GM12878 (cell line): Measurements from ENCODE around the gene CRIM1. TPM values are rescaled to one million over a fixed set of nuclear protein-coding genes. Genes with fewer than 3 reads are reported as not detected.
A peak's percentile ranks its signal among the peaks of the same experiment; 100 is the strongest.

Experiments used
- ATAC-seq: fragments of 200-7000 bp; cut with Tn5 transposase; 3 replicates; pipeline ENCODE4 v1.9.1; 2020; ENCODE audit warnings: mild to moderate bottlenecking, moderate library complexity
- BruUV-seq: library from RNA; stranded (reverse); fragments of 400-500 nt; replicated peaks from 2 replicates; lab custom pipeline; 2021; lab: Mats Ljungman, UMichigan
- CTCF ChIA-PET: fragments of 300-600 bp; sonication (Branson Sonifier 250); formaldehyde crosslinking; extraction: SDS; loops from one replicate; lab custom pipeline; 2021; ENCODE audit warnings: inconsistent platforms; lab: Yijun Ruan, JAX
- POLR2A ChIA-PET: fragments of 350-600 bp; formaldehyde crosslinking; extraction: SDS; loops from one replicate; lab custom pipeline; 2021; ENCODE audit warnings: inconsistent platforms; lab: Charles Lee
- RAD21 ChIA-PET: fragments of 300-600 bp; sonication (Branson Sonifier 250); formaldehyde crosslinking; loops from one replicate; lab custom pipeline; 2023; ENCODE audit warnings: antibody characterized with exemption; ENCODE audit not compliant: unreplicated experiment; lab: Charles Lee
- SMC1A ChIA-PET: fragments of 300-600 bp; sonication (Branson Sonifier 250); formaldehyde crosslinking; loops from one replicate; lab custom pipeline; 2023; ENCODE audit not compliant: unreplicated experiment, uncharacterized antibody; lab: Charles Lee
- DNase-seq: peaks from one replicate; pipeline ENCODE4 v3.0.0-alpha.2; 2011; ENCODE audit warnings: low read depth, low spot score
- FAIRE-seq: peaks from 3 replicates; lab custom pipeline; 2011; peaks lifted over from hg19 to GRCh38; lab: Jason Lieb, UNC
- H2AFZ ChIP-seq: 2 replicates; pipeline ENCODE4 v1.6.0; 2011; ENCODE audit warnings: low read depth, low read length, control low read depth; ENCODE audit not compliant: control insufficient read depth
- H3K27ac ChIP-seq: 2 replicates; pipeline ENCODE4 v1.5.1; 2011; ENCODE audit warnings: control low read depth; ENCODE audit not compliant: control insufficient read depth, insufficient read depth
- H3K27me3 ChIP-seq, 2 experiments: replicated peaks in 1 of 2; 2 replicates each; pipeline versions ENCODE4 v1.6.0 to v1.6.1; 2011; ENCODE audit warnings: low read length in 1 of 2; ENCODE audit not compliant: control insufficient read depth in 2 of 2, insufficient read depth in 2 of 2
- H3K36me3 ChIP-seq, 2 experiments: 2 replicates each; pipeline ENCODE4 v1.5.1; 2011; ENCODE audit warnings: low read length in 1 of 2; ENCODE audit not compliant: control insufficient read depth in 2 of 2, insufficient read depth in 2 of 2
- H3K4me1 ChIP-seq: 2 replicates; pipeline ENCODE4 v1.6.1; 2011; ENCODE audit warnings: mild to moderate bottlenecking, low read length, moderate library complexity, mixed read lengths; ENCODE audit not compliant: control insufficient read depth, insufficient read depth
- H3K4me2 ChIP-seq: 2 replicates; pipeline ENCODE4 v1.6.0; 2011; ENCODE audit warnings: control low read depth; ENCODE audit not compliant: control insufficient read depth, insufficient read depth
- H3K4me3 ChIP-seq: fragments of 200-600 bp; sonication (generic); 2 replicates; pipeline ENCODE4 v1.5.1; 2016
- H3K79me2 ChIP-seq: 2 replicates; pipeline ENCODE4 v1.6.0; 2011; ENCODE audit warnings: low read length; ENCODE audit not compliant: control insufficient read depth, insufficient read depth
- H3K9ac ChIP-seq: 2 replicates; pipeline ENCODE4 v1.8.0; 2011; ENCODE audit warnings: low read length, control low read depth, mixed read lengths; ENCODE audit not compliant: control insufficient read depth, insufficient read depth
- H3K9me3 ChIP-seq: replicated peaks from 3 replicates; pipeline ENCODE4 v1.5.1; 2011; ENCODE audit warnings: mild to moderate bottlenecking, low read length; ENCODE audit not compliant: control insufficient read depth, insufficient read depth
- H4K20me1 ChIP-seq: 2 replicates; pipeline ENCODE4 v1.6.0; 2011; ENCODE audit not compliant: control insufficient read depth, insufficient read depth
- IKZF2 ChIP-seq, 2 experiments: fragments of 450-650 bp; IDR thresholded peaks; 2 replicates each; pipeline ENCODE4 v1.6.1; 2017; ENCODE audit warnings: mild to moderate bottlenecking in 2 of 2, moderate library complexity in 2 of 2
- SPI1 ChIP-seq: IDR thresholded peaks from 2 replicates; pipeline ENCODE4 v1.6.1; 2011; ENCODE audit warnings: low read depth, mild to moderate bottlenecking, low read length, moderate library complexity, borderline replicate concordance; ENCODE audit not compliant: insufficient read depth
- WRNIP1 ChIP-seq: IDR thresholded peaks from 2 replicates; pipeline ENCODE4 v1.6.1; 2011; ENCODE audit warnings: low read depth, low read length, improper control_type of control experiment, borderline replicate concordance
- WGBS: methylation state at CpG from one replicate; pipeline ENCODE4 v1.1.6; 2016; ENCODE audit warnings: low lambda C conversion rate; ENCODE audit not compliant: insufficient replicate concordance, insufficient coverage; ENCODE audit errors: missing lambda C conversion rate; 5-methylcytosine and 5-hydroxymethylcytosine counted together
- in situ Hi-C: fragments of 300-500 bp; cut with MboI; formaldehyde crosslinking; loops from 9 replicates; pipeline ENCODE4 v1.14.3; 2018; ENCODE audit warnings: mixed read lengths
- intact Hi-C: fragments of 100-400 bp; cut with micrococcal nuclease; formaldehyde crosslinking; loops from one replicate; pipeline ENCODE4 v1.14.2; 2022; ENCODE audit not compliant: unreplicated experiment
- polyA plus RNA-seq, 11 experiments: library from polyadenylated mRNA; depleted of rRNA in 4 of 11; unstranded in 6 of 11; stranded (reverse) in 5 of 11; fragments of >200 nt; fragmentation: Nextera tagmentation in 4 of 11; fragmentation: Illumina TruSeq in 1 of 11; extraction: Ambion mirVana in 4 of 11; extraction: Trizol in 1 of 11; gene quantifications; 1 replicate in 1 of 11; 2 replicates in 10 of 11; pipeline versions ENCODE4 v1.2.1 to v1.2.3, GENCODE V29; 2011 to 2016; ENCODE audit warnings: inconsistent platforms in 2 of 11, missing spikeins in 2 of 11, low read depth in 1 of 11
- total RNA-seq, 4 experiments: library from RNA; depleted of rRNA in 3 of 4; stranded (reverse); fragments of >200 nt in 3 of 4; fragmentation: Illumina TruSeq in 1 of 4; extraction: Trizol in 1 of 4; gene quantifications; 2 replicates each; pipeline versions ENCODE4 v1.2.1 to v1.2.3, GENCODE V29; 2013 to 2021

Gene CRIM1
- total and polyA plus RNA-seq, 10 of the 15 experiments (the other 5 are each of a cell fraction or from before 2014, with no cell fraction given) = 0.42 to 7.4 (median 3.1) TPM

DNA sequence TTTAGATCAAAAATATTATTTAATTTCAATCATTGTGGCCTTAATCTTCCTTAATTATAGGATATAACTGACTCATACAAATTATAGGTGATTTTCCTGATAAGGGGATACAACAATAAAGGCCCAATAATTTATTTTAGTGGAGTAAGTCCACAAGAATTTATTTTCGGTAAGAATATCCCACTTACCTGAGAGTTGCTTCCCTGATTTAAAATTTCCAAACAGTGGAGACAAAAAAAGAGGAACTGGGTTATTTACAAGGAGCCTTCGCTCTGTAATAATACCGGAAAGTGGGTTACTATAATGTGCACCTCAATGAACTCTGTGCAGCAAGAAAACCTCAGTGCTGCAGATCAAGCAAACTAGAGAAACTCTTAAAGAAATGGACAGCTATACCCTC lies 200.2 kb downstream of the CRIM1 start:
- in situ Hi-C loops (no loop called here), intact Hi-C loops (no loop called here)
- ChIA-PET RAD21 (no interaction called here), CTCF (interaction anchor here (2.6 kb wide), 1 partner anchor 12 kb away, joined by 7 read pairs; no protein-coding TSS in a partner anchor)
- H3K79me2 ChIP-seq = no peaks in the 10 kb centered on the region
- no peak for ATAC-seq
- 100% methylated on average over 3 of the region's 3 CpGs for WGBS
- no peaks in the 10 kb centered on the region for H4K20me1 ChIP-seq
- H3K36me3 ChIP-seq = peaks cover 0 to 9% of the 10 kb centered on the region in 2 experiments; a peak in 2 of 4 replicates
- H3K4me2 ChIP-seq = no peak overlapping the region
- H3K27me3 ChIP-seq = no peaks in the 10 kb centered on the region
- no peak overlapping the region for H3K4me3 ChIP-seq
- DNase-seq = no peak
- no TSS peak for BruUV-seq
- no peak overlapping the region for H3K27ac ChIP-seq
- H2AFZ ChIP-seq = no peak overlapping the region
- H3K9me3 ChIP-seq = no peaks in the 10 kb centered on the region
- no peak overlapping the region for H3K9ac ChIP-seq
- no peak for TF ChIP-seq IKZF2 (IDR thresholded peaks at IDR 0.05)
- TF ChIP-seq SPI1 = 0 out of 2 replicates have a peak, but pooled peaks have one; percentile 12
- TF ChIP-seq, all 136 proteins: peak for 1
- POLR2A ChIA-PET = interaction anchor here (0.6 kb wide), 1 partner anchor 719 kb away, joined by 3 read pairs; no protein-coding TSS in a partner anchor
- SMC1A ChIA-PET = interaction anchor here (1.0 to 1.9 kb wide), 2 partner anchors 12 to 28 kb away, joined by 3 to 5 read pairs; no protein-coding TSS in a partner anchor
- no peak for FAIRE-seq
- H3K4me1 ChIP-seq = no peaks in the 10 kb centered on the region

- H3K79me2 ChIP-seq = no peaks in the 10 kb centered on the region
- WGBS = 96% methylated on average over 1 of the region's 1 CpG
- in situ Hi-C loops = no loop called here
- no peaks in the 10 kb centered on the region for H3K4me1 ChIP-seq
- no peak overlapping the region for H3K27ac ChIP-seq
- SMC1A ChIA-PET = interaction anchor here (0.9 to 1.9 kb wide), 3 partner anchors 25 to 29 kb away, joined by 3 to 5 read pairs (median 4); no protein-coding TSS in a partner anchor
- TF ChIP-seq WRNIP1 = no peak
- H3K4me3 ChIP-seq = no peak overlapping the region
- no peak overlapping the region for H3K4me2 ChIP-seq
- FAIRE-seq = no peak
- RAD21 ChIA-PET = no interaction called here
- no peak for DNase-seq
- CTCF ChIA-PET = interaction anchor here (1.5 kb wide), 1 partner anchor 12 kb away, joined by 3 read pairs; no protein-coding TSS in a partner anchor
- H3K27me3 ChIP-seq = no peaks in the 10 kb centered on the region
- no peak overlapping the region for H2AFZ ChIP-seq
- ATAC-seq = no peak
- intact Hi-C loops = no loop called here
- H4K20me1 ChIP-seq = no peaks in the 10 kb centered on the region
- BruUV-seq = no TSS peak
- H3K9ac ChIP-seq = no peak overlapping the region
- peaks cover 2 to 9% of the 10 kb centered on the region in 2 experiments; a peak in 3 of 4 replicates for H3K36me3 ChIP-seq
- POLR2A ChIA-PET = no interaction called here
- no peaks in the 10 kb centered on the region for H3K9me3 ChIP-seq
These were observed 201.3 kb downstream of the CRIM1 start for GRCh38 chr2:36556842-36557241.
